ENCODE results near the gene CNNM4. TPM values are rescaled to one million over a fixed set of nuclear protein-coding genes. Genes with fewer than 3 reads are reported as not detected.

Gene CNNM4
- total RNA-seq (2022; extraction: Qiagen RNA extraction; ENCODE audit: low read depth) = 15.3 to 21.0 TPM (median 18.7 TPM) in 5 replicates

GRCh38 chr2:96760036-96760985 is at the start of gene CNNM4:
Gene CNNM4, plus strand, starts transcription at chr2:96760902. Its CDS starts 98 bp downstream, at chr2:96761000.

DNA sequence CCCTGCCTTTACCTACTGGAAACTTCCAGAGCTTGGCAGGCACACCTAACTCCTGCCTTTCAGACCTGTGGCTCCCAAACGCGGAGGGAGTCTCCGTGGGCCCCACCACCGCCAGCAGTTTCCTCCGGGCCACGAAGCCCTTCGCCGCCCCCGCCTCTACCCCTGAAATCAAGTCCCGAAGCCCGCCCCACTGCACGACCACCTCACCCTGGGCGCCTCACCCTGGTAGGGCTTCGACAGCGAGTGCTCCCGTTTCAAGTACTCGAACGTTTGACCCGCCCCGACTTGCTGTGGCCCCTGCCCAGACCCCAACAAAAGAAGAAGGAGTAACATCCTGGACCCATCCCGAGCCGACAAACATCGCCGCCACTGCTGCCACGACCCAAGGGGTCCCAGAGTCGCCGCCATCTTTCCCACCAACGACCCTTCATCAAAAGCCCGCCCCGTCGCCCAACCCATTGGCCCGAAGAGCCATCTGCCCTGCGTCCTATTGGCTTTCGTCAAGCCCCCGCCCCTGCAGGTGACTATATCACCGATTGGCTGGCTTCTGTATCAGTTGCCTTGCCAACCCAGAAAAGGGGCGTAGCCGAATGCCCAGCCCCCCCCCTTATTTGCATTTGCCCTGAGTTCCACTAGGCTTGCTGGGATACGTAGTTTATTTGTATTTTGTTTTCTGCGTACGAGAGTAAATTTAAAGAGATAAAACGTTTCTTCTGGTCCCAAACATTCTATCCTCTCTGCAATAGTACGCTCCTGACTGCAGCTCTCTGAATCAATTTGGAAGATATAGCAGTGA is 20.9 kb upstream of the CNNM4 start, which contains the start of gene LMAN2L:
LMAN2L (minus strand) TSS at position 432 of the 796 bp plus-strand sequence; CDS start at position 408, 24 bp downstream.

GRCh38 chr2:96816127-96816835 is 55.6 kb downstream of the CNNM4 start, which contains the start of gene CNNM3:
Gene CNNM3, plus strand, starts transcription at chr2:96816268. Its CDS starts 10 bp downstream, at chr2:96816278.

GRCh38 chr2:96843538-96844268 is 83.0 kb downstream of the CNNM4 start, which contains the start of gene ANKRD23:
Gene ANKRD23, minus strand, starts transcription at chr2:96844021. Its CDS starts 29 bp downstream, at chr2:96843992.

DNA sequence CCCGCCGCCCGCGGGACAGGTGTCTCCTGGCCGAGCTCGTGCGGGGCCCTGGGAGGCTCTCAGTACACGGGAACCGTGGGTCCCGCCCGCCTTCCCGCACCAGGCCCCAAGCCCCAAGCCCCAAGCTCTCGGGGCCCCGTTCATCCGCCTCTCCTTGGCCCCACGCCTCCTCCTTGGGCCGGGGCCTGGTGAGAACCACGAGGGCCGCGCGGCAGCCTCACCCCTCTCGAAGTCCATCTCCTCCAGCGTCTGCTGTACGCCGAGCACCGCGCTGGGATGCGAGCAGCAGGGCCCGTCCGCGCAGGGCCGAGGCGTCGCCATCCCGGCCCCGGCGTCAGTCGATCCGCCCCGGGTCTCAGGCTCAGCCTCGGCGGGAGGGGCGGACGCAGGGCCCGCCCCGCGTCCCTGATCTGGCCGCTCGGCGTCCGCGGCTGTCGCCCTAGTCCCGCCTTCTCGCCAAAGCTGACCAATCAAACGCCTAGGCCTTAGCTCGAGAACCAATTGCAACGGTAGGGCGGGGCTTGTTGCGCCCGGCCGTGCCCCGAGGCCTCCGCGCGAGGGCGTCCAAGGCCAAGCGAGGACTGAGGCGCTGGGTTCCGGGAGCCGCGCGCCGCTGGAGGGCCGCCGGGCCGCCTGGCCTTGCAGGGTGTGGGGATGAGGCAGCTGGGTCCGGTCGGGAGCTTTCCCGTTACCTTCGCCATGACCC is 97.1 kb downstream of the CNNM4 start, which contains the start of gene ANKRD39:
ANKRD39 (minus strand) TSS at position 350 of the 706 bp plus-strand sequence; CDS start at position 321, 29 bp downstream.

Other genes starting within 250 kb of the CNNM4 start
- 8.4 to 11.8 TPM (median 10.0 TPM) in 5 replicates for gene ARID5A, start 224.2 kb upstream of the CNNM4 start, total RNA-seq (2022; extraction: Qiagen RNA extraction; ENCODE audit: low read depth)
- gene KANSL3, start 122.6 kb upstream of the CNNM4 start, total RNA-seq (2022; extraction: Qiagen RNA extraction; ENCODE audit: low read depth) = 32.0 to 37.2 TPM (median 34.1 TPM) in 5 replicates
- gene FER1L5, start 118.1 kb upstream of the CNNM4 start, total RNA-seq (2022; extraction: Qiagen RNA extraction; ENCODE audit: low read depth) = 0.02 TPM in 1 of 5 replicates, not detected in the others
- 19.8 to 26.3 TPM (median 25.3 TPM) in 5 replicates for gene LMAN2L, start 20.8 kb upstream of the CNNM4 start, total RNA-seq (2022; extraction: Qiagen RNA extraction; ENCODE audit: low read depth)
- 11.8 to 16.4 TPM (median 16.0 TPM) in 5 replicates for gene CNNM3, start 55.4 kb downstream of the CNNM4 start, total RNA-seq (2022; extraction: Qiagen RNA extraction; ENCODE audit: low read depth)
- 1.3 to 2.5 TPM (median 1.8 TPM) in 5 replicates for gene ANKRD23, start 83.1 kb downstream of the CNNM4 start, total RNA-seq (2022; extraction: Qiagen RNA extraction; ENCODE audit: low read depth)
- 19.0 to 23.7 TPM (median 20.5 TPM) in 5 replicates for gene ANKRD39, start 97.1 kb downstream of the CNNM4 start, total RNA-seq (2022; extraction: Qiagen RNA extraction; ENCODE audit: low read depth)
- 18.2 to 25.6 TPM (median 21.5 TPM) in 5 replicates for gene SEMA4C, start 109.2 kb downstream of the CNNM4 start, total RNA-seq (2022; extraction: Qiagen RNA extraction; ENCODE audit: low read depth)
- not detected in 5 replicates for gene FAM178B, start 225.7 kb downstream of the CNNM4 start, total RNA-seq (2022; extraction: Qiagen RNA extraction; ENCODE audit: low read depth)